Neural progenitor cell (in vitro differentiated cells): ENCODE results near the gene TEX26. TPM values are rescaled to one million over a fixed set of nuclear protein-coding genes. Genes with fewer than 3 reads are reported as not detected.

Source experiments
- DNase-seq: peaks from one replicate; pipeline ENCODE4 v3.0.0-alpha.2; 2016; ENCODE audit warnings: low spot score
- H2AFZ ChIP-seq: fragments of 200-600 bp; sonication (generic); replicated peaks from 2 replicates; pipeline ENCODE4 v1.6.1; 2016; ENCODE audit warnings: antibody characterized with exemption
- H3F3A ChIP-seq: fragments of 200-600 bp; sonication (generic); 2 replicates; pipeline ENCODE4 v1.6.1; 2016; ENCODE audit warnings: antibody characterized with exemption, low read depth
- H3K27ac ChIP-seq: fragments of 200-600 bp; sonication (generic); 2 replicates; pipeline ENCODE4 v1.5.1; 2016; ENCODE audit warnings: mild to moderate bottlenecking
- H3K27me3 ChIP-seq: fragments of 200-600 bp; sonication (generic); 2 replicates; pipeline ENCODE4 v1.6.1; 2016; ENCODE audit warnings: mild to moderate bottlenecking, moderate library complexity
- H3K36me3 ChIP-seq: fragments of 200-600 bp; sonication (generic); 2 replicates; pipeline ENCODE4 v1.5.1; 2016
- H3K4me1 ChIP-seq: fragments of 200-600 bp; sonication (generic); 2 replicates; pipeline ENCODE4 v1.6.1; 2016; ENCODE audit warnings: mixed run types
- H3K4me2 ChIP-seq: fragments of 200-600 bp; sonication (generic); 2 replicates; pipeline ENCODE4 v1.6.1; 2016
- H3K4me3 ChIP-seq: fragments of 200-600 bp; sonication (generic); 2 replicates; pipeline ENCODE4 v1.5.1; 2016
- H3K79me2 ChIP-seq: fragments of 200-600 bp; sonication (generic); 2 replicates; pipeline ENCODE4 v1.6.1; 2016; ENCODE audit warnings: low read depth
- H3K9ac ChIP-seq: fragments of 200-600 bp; sonication (generic); 2 replicates; pipeline ENCODE4 v1.6.1; 2016
- H3K9me3 ChIP-seq: fragments of 200-600 bp; sonication (generic); 2 replicates; pipeline ENCODE4 v1.5.1; 2016; ENCODE audit warnings: low read depth
- H4K20me1 ChIP-seq: fragments of 200-600 bp; sonication (generic); 2 replicates; pipeline ENCODE4 v1.6.1; 2016; ENCODE audit warnings: low read depth
- H3K27ac Mint-ChIP-seq: 3 replicates; pipeline ENCODE4 v1.8.0; 2021; ENCODE audit warnings: mixed read lengths
- H3K27me3 Mint-ChIP-seq: 2 replicates; pipeline ENCODE4 v1.8.0; 2022; ENCODE audit warnings: low read depth, mild to moderate bottlenecking, inconsistent platforms, moderate library complexity, mixed read lengths; ENCODE audit not compliant: insufficient read depth
- H3K36me3 Mint-ChIP-seq: 3 replicates; pipeline ENCODE4 v1.8.0; 2021; ENCODE audit warnings: mixed read lengths
- H3K4me1 Mint-ChIP-seq: 3 replicates; pipeline ENCODE4 v1.8.0; 2021; ENCODE audit warnings: mixed read lengths
- H3K4me3 Mint-ChIP-seq: 3 replicates; pipeline ENCODE4 v1.8.0; 2021; ENCODE audit warnings: mild to moderate bottlenecking, moderate library complexity, mixed read lengths
- H3K9me3 Mint-ChIP-seq: 3 replicates; pipeline ENCODE4 v1.8.0; 2020; ENCODE audit warnings: mixed read lengths
- CTCF ChIP-seq: fragments of 200-600 bp; sonication (generic); IDR thresholded peaks from 2 replicates; pipeline ENCODE4 v1.5.1; 2017; ENCODE audit warnings: antibody characterized with exemption, mild to moderate bottlenecking
- EZH2 ChIP-seq: fragments of 200-600 bp; sonication (generic); IDR thresholded peaks from 2 replicates; pipeline ENCODE4 v1.6.1; 2017; ENCODE audit warnings: antibody characterized with exemption, mild to moderate bottlenecking, moderate library complexity
- EZH2phosphoT487 ChIP-seq: fragments of 200-600 bp; sonication (generic); IDR thresholded peaks from 2 replicates; pipeline ENCODE4 v1.6.1; 2017; ENCODE audit warnings: antibody characterized with exemption
- total RNA-seq: library from RNA; depleted of rRNA; stranded (reverse); fragments of >200 nt; gene quantifications from 2 replicates; pipeline ENCODE4 v1.2.3, GENCODE V29; 2015; ENCODE audit warnings: low replicate concordance

TEX26 gene
- total RNA-seq, 1 donor from 2014 or later = not detected

DNA sequence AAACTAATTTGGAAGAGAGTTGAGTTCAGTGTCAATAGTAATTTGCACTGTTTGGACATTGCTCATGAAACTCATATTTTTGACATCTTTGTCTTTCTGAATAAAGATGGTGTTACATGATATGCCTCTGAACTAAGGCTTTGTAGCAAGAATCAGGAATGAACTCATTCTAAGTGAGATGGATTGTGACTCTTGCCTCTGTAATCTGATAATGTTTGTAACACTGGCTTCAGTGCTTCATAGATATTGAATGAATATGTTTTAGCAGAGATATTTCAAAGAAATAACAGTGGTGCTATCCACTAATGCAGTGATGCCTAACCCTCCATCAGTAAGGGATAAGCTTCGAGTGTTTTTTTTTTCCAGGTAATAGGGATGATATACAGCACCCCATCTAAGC, 32.9 kb downstream of the TEX26 start:
- H3K9me3 Mint-ChIP-seq = peaks cover 13% of the 10 kb centered on the region
- no peaks in the 10 kb centered on the region for H3K79me2 ChIP-seq
- no peak overlapping the region for H3K4me3 Mint-ChIP-seq
- no peak overlapping the region for H3K4me3 ChIP-seq
- H3K9me3 ChIP-seq = no peaks in the 10 kb centered on the region
- H3F3A ChIP-seq = no peaks in the 10 kb centered on the region
- H3K36me3 Mint-ChIP-seq = no peaks in the 10 kb centered on the region
- no peak for TF ChIP-seq CTCF
- no peak for TF ChIP-seq EZH2phosphoT487
- no peak for TF ChIP-seq EZH2
- DNase-seq = no peak
- H3K4me2 ChIP-seq = no peak overlapping the region
- peaks cover 14% of the 10 kb centered on the region for H3K4me1 Mint-ChIP-seq
- no peak overlapping the region for H3K9ac ChIP-seq
- no peaks in the 10 kb centered on the region for H3K36me3 ChIP-seq
- H2AFZ ChIP-seq = no peak overlapping the region
- H4K20me1 ChIP-seq = no peaks in the 10 kb centered on the region
- no peaks in the 10 kb centered on the region for H3K27me3 Mint-ChIP-seq
- no peak overlapping the region for H3K27ac ChIP-seq
- H3K27ac Mint-ChIP-seq = no peak overlapping the region
- H3K27me3 ChIP-seq = no peaks in the 10 kb centered on the region
- no peaks in the 10 kb centered on the region for H3K4me1 ChIP-seq

DNA sequence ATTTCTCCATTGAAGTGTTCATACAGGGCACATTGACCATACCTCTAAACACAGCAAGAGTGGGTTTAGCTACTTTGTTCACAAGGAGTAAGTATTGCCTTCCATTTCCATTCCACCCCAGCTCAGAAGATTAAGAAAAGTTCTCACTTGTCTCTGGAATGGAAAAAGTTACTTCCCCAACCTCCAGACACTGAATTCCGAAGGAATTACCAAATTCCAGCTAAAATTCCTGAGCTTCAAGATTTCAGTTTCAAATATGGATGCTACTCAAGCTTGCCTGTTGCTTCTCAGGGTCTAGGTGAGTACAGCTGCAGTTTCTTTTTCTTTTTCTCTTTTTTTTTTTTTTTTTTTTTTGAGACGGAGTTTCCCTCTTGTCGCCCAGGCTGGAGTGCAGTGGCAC, 33.6 kb downstream of the TEX26 start:
- H3K27ac Mint-ChIP-seq = no peak overlapping the region
- no peak overlapping the region for H3K27ac ChIP-seq
- H3K79me2 ChIP-seq = no peaks in the 10 kb centered on the region
- no peak overlapping the region for H2AFZ ChIP-seq
- H3K9me3 Mint-ChIP-seq = peaks cover 11% of the 10 kb centered on the region
- H3K4me1 Mint-ChIP-seq = peaks cover 14% of the 10 kb centered on the region
- no peaks in the 10 kb centered on the region for H3K9me3 ChIP-seq
- H3K4me3 Mint-ChIP-seq = no peak overlapping the region
- no peaks in the 10 kb centered on the region for H3K27me3 ChIP-seq
- no peak overlapping the region for H3K9ac ChIP-seq
- no peaks in the 10 kb centered on the region for H3K36me3 ChIP-seq
- H3K36me3 Mint-ChIP-seq = no peaks in the 10 kb centered on the region
- peaks cover 2% of the 10 kb centered on the region for H3K27me3 Mint-ChIP-seq
- H3K4me1 ChIP-seq = no peaks in the 10 kb centered on the region
- H3F3A ChIP-seq = no peaks in the 10 kb centered on the region
- H3K4me2 ChIP-seq = no peak overlapping the region
- no peak for DNase-seq
- no peak overlapping the region for H3K4me3 ChIP-seq
- no peak for TF ChIP-seq EZH2
- no peaks in the 10 kb centered on the region for H4K20me1 ChIP-seq

DNA sequence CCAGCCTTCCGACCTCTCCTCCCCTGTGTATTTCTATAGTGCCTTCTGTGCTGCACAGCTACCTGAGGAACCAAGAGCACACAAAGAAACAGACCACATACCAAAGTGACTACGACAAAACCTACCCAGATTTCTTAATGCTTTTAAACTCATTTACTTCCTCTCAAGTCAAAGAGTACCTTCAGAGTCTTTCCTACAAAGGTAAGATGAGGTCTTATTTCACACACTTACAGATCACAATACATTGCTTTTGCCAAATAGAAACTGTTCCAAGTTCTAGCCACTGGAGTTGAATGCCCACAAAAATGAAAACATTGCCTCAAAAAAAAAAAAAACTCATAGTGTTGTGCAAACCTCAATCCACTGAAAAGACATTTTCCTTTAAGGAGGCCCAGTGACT, 36.4 kb downstream of the TEX26 start:
- Mint-ChIP-seq H3K27me3 (peaks cover 2% of the 10 kb centered on the region), H3K4me3 (no peak overlapping the region), H3K36me3 (no peaks in the 10 kb centered on the region), H3K9me3 (peaks cover 11% of the 10 kb centered on the region), H3K27ac (no peak overlapping the region), H3K4me1 (peaks cover 12% of the 10 kb centered on the region)
- Histone ChIP-seq H3K36me3 (no peaks in the 10 kb centered on the region), H3F3A (no peaks in the 10 kb centered on the region), H2AFZ (no peak overlapping the region), H3K27ac (no peak overlapping the region), H3K9ac (no peak overlapping the region), H3K79me2 (no peaks in the 10 kb centered on the region), H3K4me3 (no peak overlapping the region), H3K9me3 (no peaks in the 10 kb centered on the region), H3K4me2 (no peak overlapping the region), H3K27me3 (no peaks in the 10 kb centered on the region), H3K4me1 (no peaks in the 10 kb centered on the region), H4K20me1 (no peaks in the 10 kb centered on the region)
- DNase-seq = no peak
- TF ChIP-seq CTCF = no peak
- no peak for TF ChIP-seq EZH2phosphoT487
- TF ChIP-seq EZH2 = no peak

DNA sequence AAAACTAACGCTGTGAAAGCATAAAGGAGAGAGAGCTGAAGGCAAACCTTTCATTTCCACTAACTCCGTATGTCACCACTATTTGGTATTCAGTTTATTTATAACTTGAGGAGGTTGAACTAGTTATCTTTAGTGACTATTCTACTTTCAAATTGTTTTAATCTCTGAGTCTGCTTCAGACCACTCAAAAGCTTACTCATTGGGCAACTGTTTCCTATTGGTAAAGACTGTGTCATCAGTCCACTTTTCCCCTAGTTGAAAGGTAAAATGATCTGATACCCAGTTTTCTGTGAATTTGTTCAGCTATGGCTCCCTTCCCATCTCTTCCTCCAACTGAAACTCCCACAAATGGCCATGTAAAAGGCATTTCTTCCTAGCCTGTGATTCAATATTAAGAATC, 39.1 kb downstream of the TEX26 start:
- Histone ChIP-seq H3K9me3 (no peaks in the 10 kb centered on the region), H3K9ac (no peak overlapping the region), H3K27me3 (no peaks in the 10 kb centered on the region), H3K4me3 (no peak overlapping the region), H3F3A (no peaks in the 10 kb centered on the region), H3K4me1 (no peaks in the 10 kb centered on the region), H3K36me3 (no peaks in the 10 kb centered on the region), H4K20me1 (no peaks in the 10 kb centered on the region), H2AFZ (no peak overlapping the region), H3K79me2 (no peaks in the 10 kb centered on the region), H3K4me2 (no peak overlapping the region), H3K27ac (no peak overlapping the region)
- TF ChIP-seq CTCF = no peak
- Mint-ChIP-seq H3K27me3 (peaks cover 2% of the 10 kb centered on the region), H3K4me1 (peaks cover 31% of the 10 kb centered on the region), H3K36me3 (no peaks in the 10 kb centered on the region), H3K9me3 (peaks cover 4% of the 10 kb centered on the region), H3K4me3 (no peak overlapping the region), H3K27ac (no peak overlapping the region)
- DNase-seq = no peak
